ENCODE data around the gene SPSB3.

DNA sequence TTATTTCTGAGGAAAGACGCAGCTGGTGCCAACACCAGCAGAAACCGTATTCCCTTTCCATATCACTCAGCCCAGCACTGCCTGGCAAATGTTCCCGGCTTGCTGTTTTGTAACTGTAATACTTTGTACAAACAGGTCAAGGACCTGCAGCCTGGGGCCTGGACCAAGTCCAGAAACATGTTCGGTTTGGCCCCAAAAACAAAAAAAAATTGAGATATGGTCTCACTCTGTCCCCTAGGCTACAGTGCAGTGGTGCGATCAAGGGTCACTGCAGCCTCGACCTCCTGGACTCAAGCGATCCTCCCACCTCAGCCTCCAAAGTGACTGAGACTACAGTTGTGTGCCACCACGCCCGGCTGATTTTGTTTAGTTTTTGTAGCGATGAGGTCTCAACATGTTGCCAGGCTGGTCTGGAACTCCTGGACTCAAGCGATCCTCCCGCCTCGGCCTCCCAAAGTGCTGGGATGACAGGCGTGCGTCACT lies 43.1 kb upstream of the SPSB3 start:
- TF ChIP-seq, protein P1, sequence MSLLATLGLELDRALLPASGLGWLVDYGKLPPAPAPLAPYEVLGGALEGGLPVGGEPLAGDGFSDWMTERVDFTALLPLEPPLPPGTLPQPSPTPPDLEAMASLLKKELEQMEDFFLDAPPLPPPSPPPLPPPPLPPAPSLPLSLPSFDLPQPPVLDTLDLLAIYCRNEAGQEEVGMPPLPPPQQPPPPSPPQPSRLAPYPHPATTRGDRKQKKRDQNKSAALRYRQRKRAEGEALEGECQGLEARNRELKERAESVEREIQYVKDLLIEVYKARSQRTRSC (CRISPR knock-in tag; IDR thresholded peaks at IDR 0.05; ENCODE audit: low read depth): no peak
- TF ChIP-seq ZNF777 (CRISPR knock-in tag; IDR thresholded peaks at IDR 0.05) (no peak), NFRKB (IDR thresholded peaks at IDR 0.05) (no peak), FOXK1 (CRISPR knock-in tag; IDR thresholded peaks at IDR 0.05; ENCODE audit: borderline replicate concordance, low read depth) (no peak), ZNF775 (CRISPR knock-in tag; IDR thresholded peaks at IDR 0.05; ENCODE audit: borderline replicate concordance) (no peak), ZNF782 (CRISPR knock-in tag; IDR thresholded peaks at IDR 0.05; ENCODE audit: borderline replicate concordance) (no peak), EP300 (IDR thresholded peaks at IDR 0.05; ENCODE audit: low read depth in 2 of 2, low read length in 2 of 2) (peak in 1 of 2 experiments; percentile 57; a peak in 1 of 4 replicates), EP300 (CRISPR knock-in tag; IDR thresholded peaks at IDR 0.05; ENCODE audit: borderline replicate concordance) (no peak), ZFP36L1 (CRISPR knock-in tag; IDR thresholded peaks at IDR 0.05) (no peak; the same call in 1 of the 2 replicates), CREB1 (IDR thresholded peaks at IDR 0.05) (no peak), CREB1 (CRISPR knock-in tag; IDR thresholded peaks at IDR 0.05) (no peak), POLR2A (IDR thresholded peaks at IDR 0.05; ENCODE audit: insufficient read depth in 1 of 2, low read depth in 2 of 2, low read length in 2 of 2) (no peak)
- TF ChIP-seq, protein P2, sequence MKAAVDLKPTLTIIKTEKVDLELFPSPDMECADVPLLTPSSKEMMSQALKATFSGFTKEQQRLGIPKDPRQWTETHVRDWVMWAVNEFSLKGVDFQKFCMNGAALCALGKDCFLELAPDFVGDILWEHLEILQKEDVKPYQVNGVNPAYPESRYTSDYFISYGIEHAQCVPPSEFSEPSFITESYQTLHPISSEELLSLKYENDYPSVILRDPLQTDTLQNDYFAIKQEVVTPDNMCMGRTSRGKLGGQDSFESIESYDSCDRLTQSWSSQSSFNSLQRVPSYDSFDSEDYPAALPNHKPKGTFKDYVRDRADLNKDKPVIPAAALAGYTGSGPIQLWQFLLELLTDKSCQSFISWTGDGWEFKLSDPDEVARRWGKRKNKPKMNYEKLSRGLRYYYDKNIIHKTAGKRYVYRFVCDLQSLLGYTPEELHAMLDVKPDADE (CRISPR knock-in tag; IDR thresholded peaks at IDR 0.05): no peak
- TF ChIP-seq, protein P3, sequence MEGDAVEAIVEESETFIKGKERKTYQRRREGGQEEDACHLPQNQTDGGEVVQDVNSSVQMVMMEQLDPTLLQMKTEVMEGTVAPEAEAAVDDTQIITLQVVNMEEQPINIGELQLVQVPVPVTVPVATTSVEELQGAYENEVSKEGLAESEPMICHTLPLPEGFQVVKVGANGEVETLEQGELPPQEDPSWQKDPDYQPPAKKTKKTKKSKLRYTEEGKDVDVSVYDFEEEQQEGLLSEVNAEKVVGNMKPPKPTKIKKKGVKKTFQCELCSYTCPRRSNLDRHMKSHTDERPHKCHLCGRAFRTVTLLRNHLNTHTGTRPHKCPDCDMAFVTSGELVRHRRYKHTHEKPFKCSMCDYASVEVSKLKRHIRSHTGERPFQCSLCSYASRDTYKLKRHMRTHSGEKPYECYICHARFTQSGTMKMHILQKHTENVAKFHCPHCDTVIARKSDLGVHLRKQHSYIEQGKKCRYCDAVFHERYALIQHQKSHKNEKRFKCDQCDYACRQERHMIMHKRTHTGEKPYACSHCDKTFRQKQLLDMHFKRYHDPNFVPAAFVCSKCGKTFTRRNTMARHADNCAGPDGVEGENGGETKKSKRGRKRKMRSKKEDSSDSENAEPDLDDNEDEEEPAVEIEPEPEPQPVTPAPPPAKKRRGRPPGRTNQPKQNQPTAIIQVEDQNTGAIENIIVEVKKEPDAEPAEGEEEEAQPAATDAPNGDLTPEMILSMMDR (CRISPR knock-in tag; IDR thresholded peaks at IDR 0.05): no peak; the same call in 1 of the 2 replicates

Data from HepG2 (cell line).